Activated naive CD8-positive, alpha-beta T cell treated with anti-CD3 and anti-CD28 coated beads, Interleukin-2, amount 10 ng/mL, durations not matched to agents 7 days and 5 days (primary cell): ENCODE results near the gene RNF150. TPM values are rescaled to one million over a fixed set of nuclear protein-coding genes. Genes with fewer than 3 reads are reported as not detected.
"Not testable (repeated sequence)": the region's sequence is repeated elsewhere in the genome, so short reads cannot be mapped to it uniquely, and the experiment has no call there.

ENCODE experiments used
- ATAC-seq: fragments of 150-1000 bp; cut with Tn5 transposase; one replicate; pipeline ENCODE4 v1.10.0; 2021; ENCODE audit warnings: low read depth, moderate library complexity
- POLR2A ChIA-PET: fragments of 350-600 bp; sonication (Branson Sonifier 250); formaldehyde crosslinking; loops from one replicate; lab custom pipeline; 2021; ENCODE audit warnings: antibody characterized with exemption; lab: Charles Lee
- DNase-seq: peaks from one replicate; pipeline ENCODE4 v3.0.0; 2021
- H3K27ac Mint-ChIP-seq: one replicate; pipeline ENCODE4 v1.8.0; 2022; ENCODE audit warnings: mild to moderate bottlenecking, mixed read lengths
- H3K27me3 Mint-ChIP-seq: one replicate; pipeline ENCODE4 v1.8.0; 2022; ENCODE audit warnings: mild to moderate bottlenecking, moderate library complexity, mixed read lengths
- H3K36me3 Mint-ChIP-seq: one replicate; pipeline ENCODE4 v1.8.0; 2021; ENCODE audit warnings: mild to moderate bottlenecking, mixed read lengths
- H3K4me1 Mint-ChIP-seq: one replicate; pipeline ENCODE4 v1.8.0; 2021; ENCODE audit warnings: mixed read lengths
- H3K4me3 Mint-ChIP-seq: one replicate; pipeline ENCODE4 v1.8.0; 2022; ENCODE audit warnings: mild to moderate bottlenecking, moderate library complexity, mixed read lengths
- H3K9me3 Mint-ChIP-seq: one replicate; pipeline ENCODE4 v1.8.0; 2021; ENCODE audit warnings: mixed read lengths
- total RNA-seq, 2 experiments: library from RNA; stranded (reverse); gene quantifications; one replicate each; pipeline ENCODE4 v1.2.3, GENCODE V29; 2021

RNF150 gene
- total RNA-seq: not detected

DNA sequence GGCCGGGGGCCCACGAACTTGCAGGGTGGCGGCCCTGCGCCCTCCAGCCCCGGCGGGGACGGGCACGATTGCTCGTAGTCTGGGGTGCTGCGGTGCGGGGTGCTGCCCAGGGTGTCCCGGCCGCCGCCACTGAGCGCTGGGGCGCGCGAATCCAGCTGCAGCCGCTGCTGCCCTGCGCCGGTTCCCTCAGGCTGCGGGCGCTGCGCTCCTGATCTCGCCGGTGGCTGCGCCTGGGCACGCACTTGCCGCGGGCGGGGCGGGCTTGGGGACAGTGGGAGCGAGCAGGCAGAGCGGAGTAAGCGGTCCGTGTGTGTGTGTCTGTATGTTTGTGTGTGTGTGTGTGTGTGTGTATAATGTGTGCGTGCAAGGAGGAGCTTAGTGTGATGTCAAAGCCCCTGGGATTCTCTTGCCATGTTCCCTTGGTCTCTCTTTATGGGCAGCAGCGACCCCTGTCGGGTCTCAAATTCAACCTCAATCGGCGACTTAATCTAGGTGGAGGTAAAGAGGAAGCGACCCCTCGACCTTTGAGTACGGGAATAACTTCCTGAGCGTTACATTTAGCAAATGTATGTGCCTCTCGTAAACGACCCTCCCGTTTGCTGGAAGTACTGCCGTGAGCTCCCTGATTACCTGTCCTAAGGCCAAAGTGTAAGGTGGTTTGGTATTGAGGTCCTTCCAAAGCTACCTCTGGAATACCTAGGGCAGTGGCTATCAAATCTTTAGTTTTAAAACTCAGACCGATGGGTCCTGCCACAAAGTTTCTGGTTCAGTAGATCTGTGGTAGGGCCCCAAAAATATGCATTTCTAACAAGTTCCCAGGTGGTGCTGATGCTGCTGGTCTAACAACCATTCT, at the start of gene RNF150:
RNF150 (minus strand) TSS at position 324 of the 853 bp plus-strand sequence.
- H3K27me3 Mint-ChIP-seq: peaks cover 73% of the 10 kb centered on the region
- peak within 1 kb of the TSS; percentile 86 for H3K4me3 Mint-ChIP-seq
- H3K9me3 Mint-ChIP-seq: no peaks in the 10 kb centered on the region
- H3K4me1 Mint-ChIP-seq: peaks cover 8% of the 10 kb centered on the region
- DNase-seq (peak; percentile 65), ATAC-seq (peak; percentile 57)
- no peaks in the 10 kb centered on the region for H3K36me3 Mint-ChIP-seq
- POLR2A ChIA-PET: no interaction called here
- no peak within 1 kb of the TSS for H3K27ac Mint-ChIP-seq

DNA sequence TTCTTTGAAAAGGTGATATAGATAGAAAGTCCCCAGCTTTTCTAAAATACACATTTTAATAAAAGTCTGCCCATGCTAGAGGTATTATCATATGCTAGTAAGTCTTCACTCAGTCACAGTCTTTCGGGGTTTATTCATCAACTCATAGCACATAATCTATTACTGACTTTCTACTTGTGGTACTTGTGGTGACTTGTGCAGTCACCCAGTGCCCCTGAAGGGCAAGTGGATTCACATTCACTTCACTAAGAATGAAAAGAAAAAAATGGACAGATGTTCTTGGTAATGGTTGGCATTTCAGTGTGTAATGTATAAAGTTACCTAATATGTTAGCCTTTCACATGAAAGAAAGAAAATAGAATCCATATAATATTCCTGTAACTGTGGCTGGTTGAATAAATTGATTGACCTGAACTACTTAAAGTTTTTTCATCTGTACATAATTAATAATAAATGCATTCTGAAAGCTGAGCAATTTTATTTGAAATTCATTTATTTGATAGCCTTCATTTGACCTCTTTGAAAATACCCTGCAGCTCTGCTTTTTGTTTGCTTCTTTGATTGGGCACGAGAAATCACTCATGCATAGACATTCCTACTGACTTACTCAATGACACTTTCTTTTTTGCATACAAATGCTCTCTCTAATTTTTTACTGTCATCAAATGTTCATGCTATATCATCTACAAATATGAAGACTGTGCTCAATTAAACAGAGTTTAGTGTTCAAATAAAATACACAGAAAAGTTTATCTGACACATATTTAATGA, 47.9 kb upstream of the RNF150 start:
- POLR2A ChIA-PET: no interaction called here
- H3K27me3 Mint-ChIP-seq: peaks cover 22% of the 10 kb centered on the region
- no peak for ATAC-seq
- H3K9me3 Mint-ChIP-seq: no peaks in the 10 kb centered on the region
- H3K4me3 Mint-ChIP-seq: no peak overlapping the region
- H3K27ac Mint-ChIP-seq: no peak overlapping the region
- no peak for DNase-seq
- H3K4me1 Mint-ChIP-seq: no peaks in the 10 kb centered on the region
- no peaks in the 10 kb centered on the region for H3K36me3 Mint-ChIP-seq

DNA sequence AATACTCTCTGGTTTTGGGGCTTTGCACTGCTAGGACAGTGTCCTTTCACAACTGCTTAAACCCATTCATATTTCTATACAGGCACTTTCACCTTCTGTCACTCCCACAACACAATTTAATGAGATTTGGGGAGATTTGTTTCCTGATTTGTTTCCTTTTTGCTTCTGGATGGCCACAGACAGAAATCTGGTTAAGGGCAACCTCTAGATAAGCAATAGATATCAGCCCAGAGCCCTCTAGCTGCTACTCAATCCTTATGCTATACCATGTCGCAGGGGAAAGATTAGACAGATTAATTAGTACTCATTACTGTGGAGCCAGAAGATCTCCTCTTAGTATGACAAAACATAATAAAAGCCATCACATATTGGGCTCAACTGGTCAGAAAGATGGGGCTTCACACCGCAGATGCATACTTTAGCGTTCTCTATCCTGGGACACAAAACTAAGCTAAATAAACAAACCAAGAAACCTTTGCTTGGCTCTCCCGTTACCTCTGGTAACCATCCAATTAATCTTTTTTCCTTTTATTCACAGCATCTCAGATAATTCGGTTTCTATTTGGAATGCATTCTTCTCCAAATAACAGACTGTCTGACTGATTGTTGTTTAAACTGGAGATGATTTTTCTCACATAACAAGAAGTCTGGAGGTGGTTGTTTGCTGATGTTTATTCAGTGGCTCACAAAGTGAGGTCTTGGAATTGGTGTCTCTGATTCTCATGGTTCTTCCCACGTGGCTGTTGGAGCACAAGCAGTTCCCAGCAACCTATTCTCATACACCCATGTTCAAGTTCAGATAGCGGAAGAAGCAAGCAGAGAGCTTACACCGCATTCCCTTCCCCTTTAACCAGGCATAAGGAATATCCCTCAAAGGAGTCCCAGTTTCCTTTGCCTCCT, 46.5 kb upstream of the RNF150 start:
- no peak for DNase-seq
- Mint-ChIP-seq H3K9me3 (no peaks in the 10 kb centered on the region), H3K27ac (no peak overlapping the region), H3K4me1 (no peaks in the 10 kb centered on the region), H3K27me3 (peaks cover 18% of the 10 kb centered on the region), H3K36me3 (no peaks in the 10 kb centered on the region), H3K4me3 (no peak overlapping the region)
- no peak for ATAC-seq
- POLR2A ChIA-PET: no interaction called here

DNA sequence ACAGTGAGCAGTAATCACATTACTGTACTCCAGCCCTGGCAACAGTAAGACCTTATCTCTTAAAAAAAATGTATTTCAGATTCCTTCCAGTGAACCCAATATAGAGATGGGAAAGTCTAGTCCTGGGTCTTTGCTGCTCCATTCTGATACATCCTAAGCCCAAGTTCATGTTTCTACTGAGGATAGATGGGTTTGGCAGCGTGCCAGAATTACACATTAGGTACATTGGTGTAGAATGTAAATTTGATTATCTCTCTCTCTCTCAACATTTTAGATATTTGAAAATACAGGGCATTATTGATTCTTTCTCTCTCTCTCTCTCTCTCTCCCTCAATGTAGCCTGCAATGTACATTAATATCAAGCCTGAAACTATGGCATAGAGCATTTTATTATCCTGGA, 43.9 kb upstream of the RNF150 start:
- DNase-seq (no peak), ATAC-seq (no peak)
- Mint-ChIP-seq H3K4me1 (no peaks in the 10 kb centered on the region), H3K27ac (no peak overlapping the region), H3K9me3 (no peaks in the 10 kb centered on the region), H3K36me3 (no peaks in the 10 kb centered on the region), H3K27me3 (peaks cover 13% of the 10 kb centered on the region), H3K4me3 (no peak overlapping the region)
- POLR2A ChIA-PET: no interaction called here

DNA sequence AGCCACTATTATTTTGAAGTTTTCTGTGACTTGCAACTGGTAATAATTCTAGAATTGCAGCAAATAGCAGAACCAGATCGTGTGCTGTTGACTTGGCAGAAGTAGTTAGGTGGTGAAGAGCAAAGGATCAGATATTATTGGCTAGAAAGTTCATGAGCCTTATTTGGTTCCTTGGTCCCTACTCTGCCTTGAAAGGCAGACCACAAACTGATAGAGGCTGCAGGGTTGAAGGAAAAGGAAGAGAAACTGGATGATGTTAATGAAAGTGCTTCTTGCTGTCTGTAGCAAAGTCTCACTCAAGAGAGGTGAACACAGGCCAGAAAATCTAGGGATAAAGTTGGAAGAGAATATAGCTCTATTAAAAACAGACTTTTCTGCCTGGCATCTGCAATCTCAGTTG, 41.2 kb upstream of the RNF150 start:
- H3K27me3 Mint-ChIP-seq: peaks cover 8% of the 10 kb centered on the region
- no peak overlapping the region for H3K27ac Mint-ChIP-seq
- no peaks in the 10 kb centered on the region for H3K4me1 Mint-ChIP-seq
- POLR2A ChIA-PET: no interaction called here
- no peak overlapping the region for H3K4me3 Mint-ChIP-seq
- ATAC-seq (no peak), DNase-seq (no peak)
- H3K36me3 Mint-ChIP-seq: no peaks in the 10 kb centered on the region
- H3K9me3 Mint-ChIP-seq: no peaks in the 10 kb centered on the region

DNA sequence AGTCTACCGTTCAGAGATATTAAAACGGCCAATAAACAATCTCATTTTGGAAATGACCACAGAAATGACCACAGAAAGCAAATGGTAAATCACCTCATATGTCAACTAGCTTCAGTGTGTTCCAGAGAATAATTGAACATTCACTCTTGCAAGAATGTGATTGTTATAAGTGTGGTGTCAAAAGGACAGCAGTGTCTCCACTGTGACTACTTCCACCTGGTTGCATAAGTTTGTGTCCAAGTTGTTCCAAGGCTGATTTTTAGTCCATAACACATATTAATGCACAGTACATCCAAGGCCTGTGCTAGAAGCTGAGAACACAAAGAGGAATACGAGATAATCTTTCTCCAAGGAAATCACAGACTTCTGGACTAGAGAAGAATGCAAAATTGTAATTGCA, 37.4 kb upstream of the RNF150 start:
- DNase-seq: no peak
- no peak for ATAC-seq
- Mint-ChIP-seq H3K27me3 (peaks cover 7% of the 10 kb centered on the region), H3K4me3 (no peak overlapping the region), H3K36me3 (no peaks in the 10 kb centered on the region), H3K4me1 (no peaks in the 10 kb centered on the region), H3K27ac (no peak overlapping the region), H3K9me3 (no peaks in the 10 kb centered on the region)
- POLR2A ChIA-PET: no interaction called here

DNA sequence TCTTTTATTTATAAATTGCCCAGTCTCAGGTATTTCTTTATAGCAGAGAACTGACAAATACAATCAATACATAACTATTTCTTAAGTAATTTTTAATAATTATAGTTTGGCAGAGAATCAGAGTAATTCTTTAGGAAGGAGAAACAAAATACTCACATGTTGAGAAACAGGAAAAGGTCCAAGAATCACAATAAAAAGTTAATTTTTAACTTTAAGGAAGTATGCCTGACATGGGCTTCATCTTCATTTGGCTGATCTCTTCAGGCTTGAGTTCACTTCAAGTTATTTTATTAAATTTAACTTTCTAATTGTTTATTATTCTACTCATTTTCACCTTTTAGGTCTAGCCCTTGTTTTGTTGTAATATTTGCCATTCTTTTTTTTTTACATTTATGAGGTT, 36.1 kb upstream of the RNF150 start:
- DNase-seq (no peak), ATAC-seq (no peak)
- no peak overlapping the region for H3K4me3 Mint-ChIP-seq
- H3K9me3 Mint-ChIP-seq: no peaks in the 10 kb centered on the region
- peaks cover 11% of the 10 kb centered on the region for H3K27me3 Mint-ChIP-seq
- no peaks in the 10 kb centered on the region for H3K36me3 Mint-ChIP-seq
- H3K27ac Mint-ChIP-seq: no peak overlapping the region
- no peaks in the 10 kb centered on the region for H3K4me1 Mint-ChIP-seq
- POLR2A ChIA-PET: no interaction called here

DNA sequence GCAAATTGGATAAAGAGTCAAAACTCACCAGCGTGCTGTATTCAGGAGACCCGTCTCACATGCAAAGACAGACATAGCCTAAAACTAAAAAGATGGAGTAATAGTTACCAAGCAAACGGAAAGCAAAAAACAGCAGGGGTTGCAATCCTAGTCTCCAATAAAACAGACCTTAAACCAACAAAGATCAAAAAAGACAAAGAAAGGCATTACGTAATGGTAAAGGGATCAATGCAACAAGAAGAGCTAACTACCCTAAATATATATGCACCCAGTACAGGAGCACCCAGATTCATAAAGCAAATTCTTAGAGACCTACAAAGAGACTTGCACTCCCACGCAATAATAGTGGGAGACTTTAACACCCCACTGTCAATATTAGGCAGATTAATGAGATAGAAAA, 31.7 kb upstream of the RNF150 start:
- POLR2A ChIA-PET, DNase-seq, H3K4me1 Mint-ChIP-seq, H3K36me3 Mint-ChIP-seq, H3K27ac Mint-ChIP-seq, ATAC-seq, H3K9me3 Mint-ChIP-seq, H3K4me3 Mint-ChIP-seq: not testable (repeated sequence)
- peaks cover 11% of the 10 kb centered on the region for H3K27me3 Mint-ChIP-seq

DNA sequence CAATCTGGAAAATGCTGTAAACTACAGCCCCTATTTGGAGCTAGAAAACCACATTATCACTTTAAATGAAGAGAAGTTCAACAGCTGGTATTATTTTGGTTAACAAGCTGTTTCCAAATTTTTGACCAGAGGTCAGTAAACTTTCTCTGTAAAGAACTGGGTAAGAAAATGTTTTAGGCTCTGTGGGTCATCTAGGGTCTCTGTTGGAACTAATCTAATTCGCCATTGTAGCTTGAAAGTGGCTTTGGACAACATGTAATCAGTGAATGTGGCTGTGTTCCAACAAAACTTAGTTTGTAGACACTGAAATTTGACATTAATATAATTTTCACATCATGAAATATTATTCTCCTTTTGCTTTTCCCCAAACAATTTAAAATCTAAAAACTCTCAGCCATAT, 25.8 kb upstream of the RNF150 start:
- H3K4me3 Mint-ChIP-seq: no peak overlapping the region
- H3K9me3 Mint-ChIP-seq: no peaks in the 10 kb centered on the region
- no peak overlapping the region for H3K27ac Mint-ChIP-seq
- POLR2A ChIA-PET: no interaction called here
- H3K4me1 Mint-ChIP-seq: no peaks in the 10 kb centered on the region
- DNase-seq: no peak
- peaks cover 3% of the 10 kb centered on the region for H3K27me3 Mint-ChIP-seq
- H3K36me3 Mint-ChIP-seq: no peaks in the 10 kb centered on the region
- no peak for ATAC-seq

DNA sequence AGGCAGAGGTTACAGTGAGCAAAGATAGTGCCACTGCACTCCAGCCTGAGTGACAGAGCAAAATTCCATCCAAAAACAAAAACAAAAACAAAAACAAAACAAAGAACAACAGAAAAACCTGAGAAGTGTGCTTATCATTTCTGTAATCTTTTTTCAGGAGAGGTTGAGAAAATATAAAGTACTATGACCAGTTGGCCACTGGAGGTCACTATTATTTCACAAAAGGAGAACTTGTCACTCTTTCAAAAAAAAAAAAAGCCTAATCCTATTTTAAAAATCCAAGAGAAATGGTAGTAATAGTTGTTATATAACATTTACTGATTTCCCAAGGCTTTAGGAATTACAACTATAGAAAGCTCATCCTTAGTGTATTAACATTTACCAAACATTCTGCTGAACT, 24.9 kb upstream of the RNF150 start:
- no peak for ATAC-seq
- Mint-ChIP-seq H3K4me3 (no peak overlapping the region), H3K4me1 (no peaks in the 10 kb centered on the region), H3K36me3 (no peaks in the 10 kb centered on the region), H3K27me3 (peaks cover 3% of the 10 kb centered on the region), H3K27ac (no peak overlapping the region), H3K9me3 (no peaks in the 10 kb centered on the region)
- DNase-seq: no peak
- POLR2A ChIA-PET: no interaction called here

DNA sequence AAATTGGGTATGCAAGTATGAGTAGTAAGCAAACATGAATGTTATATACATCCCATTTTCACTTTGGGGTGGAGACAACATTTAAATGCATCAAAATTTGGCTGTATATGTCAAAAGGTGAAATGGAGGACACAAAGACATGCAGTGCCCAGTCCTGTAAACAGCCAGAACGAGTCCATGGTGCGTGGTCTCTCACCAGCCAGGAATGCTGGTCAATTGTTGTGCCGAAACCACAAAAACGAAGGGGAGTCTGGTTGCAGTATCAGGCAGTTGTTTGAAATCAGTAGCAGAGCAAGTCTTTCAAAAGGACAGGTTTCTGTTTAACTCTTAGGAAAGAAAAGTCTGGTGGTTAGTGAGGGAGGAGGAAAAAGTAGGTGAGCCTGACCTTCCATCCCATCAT, 22.3 kb upstream of the RNF150 start:
- Mint-ChIP-seq H3K4me3 (no peak overlapping the region), H3K27me3 (peaks cover 3% of the 10 kb centered on the region), H3K36me3 (no peaks in the 10 kb centered on the region), H3K4me1 (no peaks in the 10 kb centered on the region), H3K27ac (no peak overlapping the region), H3K9me3 (no peaks in the 10 kb centered on the region)
- DNase-seq: no peak
- POLR2A ChIA-PET: no interaction called here
- no peak for ATAC-seq

DNA sequence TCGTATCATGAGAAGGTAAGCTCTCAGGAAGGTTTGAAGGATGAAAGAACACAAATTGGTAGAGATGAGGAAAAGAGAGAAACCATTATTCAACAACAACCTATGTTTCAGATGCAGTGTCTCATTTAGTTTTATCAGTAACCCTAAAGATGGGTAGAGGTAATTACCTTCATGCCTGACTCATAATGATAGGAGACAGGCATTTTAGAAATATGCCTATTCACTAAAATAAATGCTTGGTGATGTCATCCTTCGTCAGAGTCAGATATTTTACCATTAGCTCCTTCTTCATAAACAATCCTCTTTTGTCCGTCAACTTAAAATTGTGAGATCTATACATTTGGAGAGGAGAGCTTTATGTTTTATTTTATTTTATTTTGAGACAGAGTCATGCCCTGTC, 21.5 kb upstream of the RNF150 start:
- H3K9me3 Mint-ChIP-seq: no peaks in the 10 kb centered on the region
- no peaks in the 10 kb centered on the region for H3K36me3 Mint-ChIP-seq
- no peaks in the 10 kb centered on the region for H3K27me3 Mint-ChIP-seq
- no peak for DNase-seq
- H3K27ac Mint-ChIP-seq: no peak overlapping the region
- POLR2A ChIA-PET: no interaction called here
- H3K4me1 Mint-ChIP-seq: no peaks in the 10 kb centered on the region
- ATAC-seq: no peak
- no peak overlapping the region for H3K4me3 Mint-ChIP-seq

DNA sequence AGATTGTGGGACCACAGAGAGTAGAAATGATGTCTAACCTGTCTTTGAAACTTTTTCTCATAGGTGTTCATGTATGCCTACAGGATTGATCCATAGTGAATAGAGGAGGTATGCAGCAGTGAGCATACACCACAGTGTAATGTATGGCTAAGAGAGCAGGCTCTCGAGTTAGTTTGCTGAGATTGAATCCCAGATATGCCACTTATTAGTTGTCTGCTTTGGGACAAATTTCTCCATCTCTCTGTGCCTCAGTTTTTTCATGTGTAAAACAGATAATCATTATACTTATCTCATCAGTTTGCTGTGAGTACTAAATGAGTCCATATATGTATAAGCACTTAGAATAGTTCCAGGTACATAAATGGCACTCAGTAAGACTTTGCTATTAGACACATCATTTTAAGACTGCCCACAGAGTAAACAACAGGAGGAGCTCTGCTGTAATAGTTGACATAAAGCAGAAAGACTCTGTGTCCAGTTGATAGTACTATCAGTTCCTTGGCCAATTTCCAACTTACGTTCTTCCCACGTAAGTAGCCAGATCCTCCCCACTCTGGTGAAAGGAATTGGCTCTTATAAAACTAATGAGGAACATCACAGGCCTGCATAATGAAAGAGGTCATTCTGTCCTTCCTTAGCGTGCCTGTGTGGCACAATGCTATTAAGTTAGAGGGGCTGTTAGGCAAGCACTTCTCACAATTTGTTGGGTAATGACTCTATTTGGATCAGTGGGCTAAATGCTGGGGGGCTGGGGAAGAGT, 20.7 kb upstream of the RNF150 start:
- DNase-seq (no peak), ATAC-seq (no peak)
- POLR2A ChIA-PET: no interaction called here
- Mint-ChIP-seq H3K4me1 (no peaks in the 10 kb centered on the region), H3K36me3 (no peaks in the 10 kb centered on the region), H3K9me3 (no peaks in the 10 kb centered on the region), H3K27ac (no peak overlapping the region), H3K4me3 (no peak overlapping the region), H3K27me3 (no peaks in the 10 kb centered on the region)
